H1 (cell line): Measurements from ENCODE around the gene TOR4A. TPM values are rescaled to one million over a fixed set of nuclear protein-coding genes. Genes with fewer than 3 reads are reported as not detected.
A peak's percentile ranks its signal among the peaks of the same experiment; 100 is the strongest.

Source experiments
- CTCF ChIA-PET: fragments of 300-600 bp; sonication (Branson Sonifier 250); formaldehyde crosslinking; loops from one replicate; lab custom pipeline; 2021; ENCODE audit not compliant: partially characterized antibody; lab: Charles Lee
- POLR2A ChIA-PET: fragments of 300-600 bp; sonication (Branson Sonifier 250); formaldehyde crosslinking; loops from one replicate; lab custom pipeline; 2021; ENCODE audit warnings: inconsistent platforms; ENCODE audit not compliant: partially characterized antibody; lab: Charles Lee
- DNase-seq, 2 experiments: peaks; one replicate each; pipeline versions ENCODE4 v3.0.0 to v3.0.0-alpha.2; 2010 to 2022; ENCODE audit warnings: low spot score in 2 of 2, low read depth in 1 of 2, mixed read lengths in 1 of 2
- FAIRE-seq: peaks from 2 replicates; lab custom pipeline; 2011; peaks lifted over from hg19 to GRCh38; lab: Jason Lieb, UNC
- H2AFZ ChIP-seq: 2 replicates; pipeline ENCODE4 v1.8.1; 2012; ENCODE audit warnings: low read length, inconsistent platforms
- H2AK5ac ChIP-seq: 2 replicates; pipeline ENCODE4 v1.6.1; 2013; ENCODE audit warnings: low read depth, low read length
- H2BK120ac ChIP-seq: replicated peaks from 2 replicates; pipeline ENCODE3; 2013; ENCODE audit warnings: low read depth, low read length, inconsistent platforms
- H2BK12ac ChIP-seq: 2 replicates; pipeline ENCODE4 v1.6.1; 2013; ENCODE audit warnings: low read depth, low read length
- H2BK15ac ChIP-seq: 2 replicates; pipeline ENCODE4 v1.6.1; 2013; ENCODE audit warnings: low read length
- H2BK20ac ChIP-seq: 2 replicates; pipeline ENCODE4 v1.6.1; 2013; ENCODE audit warnings: low read length
- H2BK5ac ChIP-seq: 2 replicates; pipeline ENCODE4 v1.6.1; 2013; ENCODE audit warnings: low read depth, low read length
- H3K14ac ChIP-seq: 2 replicates; pipeline ENCODE4 v1.6.1; 2013; ENCODE audit warnings: inconsistent platforms; ENCODE audit not compliant: insufficient read length
- H3K18ac ChIP-seq: 2 replicates; pipeline ENCODE4 v1.6.1; 2013; ENCODE audit warnings: low read length; ENCODE audit errors: extremely low read depth
- H3K23ac ChIP-seq: 2 replicates; pipeline ENCODE4 v1.6.1; 2013; ENCODE audit warnings: inconsistent platforms; ENCODE audit not compliant: insufficient read length
- H3K23me2 ChIP-seq: 2 replicates; pipeline ENCODE4 v1.6.1; 2013; ENCODE audit warnings: low read depth, low read length
- H3K27ac ChIP-seq: 2 replicates; pipeline ENCODE4 v1.6.1; 2011; ENCODE audit warnings: low read depth, low read length, inconsistent platforms
- H3K27me3 ChIP-seq, 4 experiments: replicated peaks in 1 of 4; 1 replicate in 1 of 4; 2 replicates in 3 of 4; pipeline versions ENCODE4 v1.6.1 to v1.8.1; 2011 to 2013; ENCODE audit warnings: low read length in 3 of 4, mild to moderate bottlenecking in 3 of 4, inconsistent platforms in 2 of 4, mixed read lengths in 2 of 4, moderate library complexity in 1 of 4; ENCODE audit not compliant: control insufficient read depth in 3 of 4, insufficient read depth in 3 of 4; ENCODE audit errors: extremely low read depth in 1 of 4
- H3K36me3 ChIP-seq, 4 experiments: 2 replicates each; pipeline versions ENCODE4 v1.6.1 to v1.8.1; 2011 to 2013; ENCODE audit warnings: mild to moderate bottlenecking in 4 of 4, low read length in 3 of 4, moderate library complexity in 2 of 4, control low read depth in 1 of 4, inconsistent platforms in 1 of 4; ENCODE audit not compliant: insufficient read depth in 4 of 4, control insufficient read depth in 2 of 4
- H3K4ac ChIP-seq: replicated peaks from 2 replicates; pipeline ENCODE3; 2013; ENCODE audit warnings: low read length, low read depth, mixed read lengths, inconsistent platforms; ENCODE audit not compliant: insufficient read length
- H3K4me1 ChIP-seq, 4 experiments: replicated peaks in 1 of 4; 1 replicate in 1 of 4; 2 replicates in 3 of 4; pipeline versions ENCODE4 v1.6.1 to v1.8.1; 2011 to 2013; ENCODE audit warnings: low read length in 3 of 4, inconsistent platforms in 2 of 4, mixed read lengths in 1 of 4; ENCODE audit not compliant: insufficient read depth in 4 of 4, control insufficient read depth in 3 of 4
- H3K4me2 ChIP-seq, 2 experiments: 2 replicates each; pipeline versions ENCODE4 v1.6.1 to v1.8.1; 2011 to 2013; ENCODE audit warnings: low read depth in 2 of 2, low read length in 2 of 2, control low read depth in 1 of 2, inconsistent platforms in 1 of 2, mild to moderate bottlenecking in 1 of 2; ENCODE audit not compliant: insufficient read depth in 1 of 2
- H3K4me3 ChIP-seq, 4 experiments: fragments of 200-600, 300-600 bp in 1 of 4; sonication (generic), shearing (Covaris generic), sonication (Bioruptor Twin) in 1 of 4; 2 replicates each; pipeline versions ENCODE4 v1.5.1 to v1.8.1; 2011 to 2016; ENCODE audit warnings: low read length in 4 of 4, low read depth in 3 of 4, control low read depth in 2 of 4, inconsistent platforms in 2 of 4, mild to moderate bottlenecking in 2 of 4, mixed read lengths in 1 of 4, moderate library complexity in 1 of 4; ENCODE audit not compliant: insufficient read depth in 2 of 4; ENCODE audit errors: extremely low read depth in 1 of 4
- H3K56ac ChIP-seq: replicated peaks from 2 replicates; pipeline ENCODE3; 2013; ENCODE audit warnings: low read depth, mild to moderate bottlenecking, mixed read lengths, low read length, inconsistent platforms; ENCODE audit not compliant: insufficient read length
- H3K79me1 ChIP-seq: 2 replicates; pipeline ENCODE4 v1.6.1; 2013; ENCODE audit warnings: low read depth, low read length, control low read depth
- H3K79me2 ChIP-seq, 2 experiments: 2 replicates each; pipeline versions ENCODE4 v1.6.1 to v1.8.1; 2012 to 2013; ENCODE audit warnings: low read length in 2 of 2, mild to moderate bottlenecking in 2 of 2, inconsistent platforms in 1 of 2; ENCODE audit not compliant: insufficient read depth in 2 of 2, control insufficient read depth in 1 of 2
- H3K9ac ChIP-seq, 4 experiments: replicated peaks in 1 of 4; 1 replicate in 1 of 4; 2 replicates in 3 of 4; pipeline versions ENCODE4 v1.6.1 to v1.8.1; 2011 to 2013; ENCODE audit warnings: low read depth in 3 of 4, low read length in 3 of 4, control low read depth in 2 of 4, mild to moderate bottlenecking in 2 of 4, moderate library complexity in 2 of 4, inconsistent platforms in 1 of 4; ENCODE audit errors: extremely low read depth in 1 of 4
- H3K9me3 ChIP-seq, 2 experiments: 2 replicates each; pipeline versions ENCODE4 v1.6.1 to v1.8.1; 2012 to 2013; ENCODE audit warnings: mild to moderate bottlenecking in 2 of 2, moderate library complexity in 2 of 2, control low read depth in 1 of 2, inconsistent platforms in 1 of 2, low read depth in 1 of 2, low read length in 1 of 2, mixed read lengths in 1 of 2; ENCODE audit not compliant: insufficient read depth in 2 of 2
- H4K20me1 ChIP-seq, 2 experiments: replicated peaks in 1 of 2; 2 replicates each; pipeline versions ENCODE3 to v1.8.1; 2011 to 2013; ENCODE audit warnings: inconsistent platforms in 2 of 2, low read length in 2 of 2, mild to moderate bottlenecking in 1 of 2; ENCODE audit not compliant: insufficient read depth in 2 of 2, control insufficient read depth in 1 of 2
- H4K5ac ChIP-seq: 2 replicates; pipeline ENCODE4 v1.6.1; 2013; ENCODE audit warnings: low read length, low read depth, mixed read lengths, inconsistent platforms; ENCODE audit not compliant: insufficient read length
- H4K8ac ChIP-seq: 2 replicates; pipeline ENCODE4 v1.8.0; 2013; ENCODE audit warnings: mild to moderate bottlenecking, moderate library complexity, low read length, inconsistent platforms; ENCODE audit not compliant: insufficient read depth; ENCODE audit errors: extremely low read depth
- H4K91ac ChIP-seq: replicated peaks from 2 replicates; pipeline ENCODE3; 2013; ENCODE audit warnings: low read length, mixed read lengths, inconsistent platforms; ENCODE audit not compliant: insufficient read length
- CHD1 ChIP-seq: IDR thresholded peaks from 2 replicates; pipeline ENCODE4 v1.6.1; 2012; ENCODE audit warnings: low read depth, low read length, improper control_type of control experiment
- CHD2 ChIP-seq: IDR thresholded peaks from 2 replicates; pipeline ENCODE4 v1.6.1; 2012; ENCODE audit warnings: low read length, improper control_type of control experiment
- WGBS, 2 experiments: shearing (Covaris generic) in 1 of 2; methylation state at CpG; one replicate each; pipeline versions ENCODE4 v1.1.6 to v1.1.7; 2013 to 2015; ENCODE audit warnings: low lambda C conversion rate in 2 of 2, mixed read lengths in 2 of 2, inconsistent platforms in 1 of 2, low coverage in 1 of 2, missing lambda C conversion rate in 1 of 2; ENCODE audit not compliant: insufficient replicate concordance in 2 of 2, insufficient coverage in 1 of 2, insufficient read length in 1 of 2; ENCODE audit errors: extremely low coverage in 1 of 2, missing lambda C conversion rate in 1 of 2; 5-methylcytosine and 5-hydroxymethylcytosine counted together
- polyA plus RNA-seq, 7 experiments: library from polyadenylated mRNA; depleted of rRNA in 3 of 7; stranded (reverse) in 5 of 7; unstranded in 2 of 7; fragments of >200 nt in 5 of 7; fragments of 200-250 nt in 2 of 7; gene quantifications; 1 replicate in 5 of 7; 2 replicates in 1 of 7; 4 replicates in 1 of 7; pipeline versions ENCODE4 v1.2.1 to v1.2.3, GENCODE V29; 2011 to 2013; ENCODE audit warnings: missing spikeins in 2 of 7, mixed read lengths in 2 of 7
- total RNA-seq: library from RNA; stranded (reverse); fragmentation: NEBNext Ultra II Directional; extraction: Animal tissue kit (Norgen Biotek cat#: 25700); gene quantifications from 2 replicates; pipeline ENCODE4 v1.2.1, GENCODE V29; 2021

The TOR4A gene
- total and polyA plus RNA-seq, 2 of the 8 experiments (the other 6 are each of a cell fraction or from before 2014, with no cell fraction given) = 8.4 to 9.3 TPM

DNA sequence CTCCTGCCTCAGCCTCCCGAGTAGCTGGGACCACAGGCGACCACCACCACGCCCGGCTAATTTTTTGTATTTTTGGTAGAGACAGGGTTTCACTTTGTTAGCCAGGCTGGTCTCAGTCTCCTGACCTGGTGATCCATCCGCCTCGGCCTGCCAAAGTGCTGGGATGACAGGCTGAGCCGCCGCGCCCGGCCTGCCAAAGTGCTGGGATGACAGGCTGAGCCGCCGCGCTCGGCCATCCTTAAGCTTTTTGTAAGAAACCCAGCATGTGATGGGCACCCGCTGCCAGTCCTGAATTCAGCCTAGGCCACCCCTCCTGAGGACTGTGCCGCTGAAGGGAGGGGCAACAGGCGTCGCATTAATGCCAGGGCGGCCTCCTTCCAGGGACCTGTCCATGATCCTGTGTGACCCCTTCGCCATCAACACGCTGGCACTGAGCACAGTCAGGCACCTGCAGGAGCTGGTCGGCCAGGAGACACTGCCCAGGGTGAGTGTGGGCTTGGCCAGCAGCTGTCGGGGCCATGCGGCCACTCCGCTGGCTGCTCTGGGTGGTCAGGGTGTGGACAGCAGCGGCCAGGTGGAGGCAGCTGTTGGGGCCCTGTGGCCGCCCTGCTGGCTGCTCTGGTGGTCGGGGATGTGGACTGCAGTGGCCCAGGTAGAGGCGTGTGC is 11.9 kb upstream of the TOR4A start:
- Histone ChIP-seq H2BK120ac (no peak overlapping the region), H3K4me3 (no peak overlapping the region), H3K4me2 (no peak overlapping the region), H3K79me1 (no peaks in the 10 kb centered on the region), H3K79me2 (no peaks in the 10 kb centered on the region), H2BK12ac (no peak overlapping the region), H4K5ac (no peak overlapping the region), H2AFZ (no peak overlapping the region), H2BK15ac (no peak overlapping the region), H4K91ac (no peak overlapping the region), H2BK5ac (no peak overlapping the region), H3K36me3 (peaks cover 6 to 37% (median 20%) of the 10 kb centered on the region in 4 experiments), H3K56ac (no peak overlapping the region), H3K27ac (no peak overlapping the region), H4K20me1 (peaks cover 0 to 10% of the 10 kb centered on the region in 2 experiments), H2BK20ac (0 out of 2 replicates have a peak overlapping the region, but pooled peaks have one; percentile 32), H4K8ac (peak overlapping the region; percentile 25; the same call in 1 of the 2 replicates), H3K27me3 (no peaks in the 10 kb centered on the region), H3K9ac (no peak overlapping the region), H3K14ac (no peak overlapping the region), H2AK5ac (no peak overlapping the region), H3K9me3 (no peaks in the 10 kb centered on the region), H3K23me2 (no peaks in the 10 kb centered on the region), H3K18ac (no peak overlapping the region), H3K23ac (no peak overlapping the region), H3K4ac (no peak overlapping the region), H3K4me1 (no peaks in the 10 kb centered on the region)
- ChIA-PET POLR2A (interaction anchor here (1.2 to 69.9 kb wide), 3 partner anchors 9 to 136 kb away, joined by 3 to 1462 read pairs (median 1462); partner anchors contain the start of genes CYSRT1, NDOR1, NELFB and RNF208), CTCF (interaction anchor here (1.7 to 2.6 kb wide), 4 partner anchors 8 to 29 kb away, joined by 4 to 11 read pairs (median 6); no protein-coding TSS in a partner anchor)
- TF ChIP-seq CHD2 = no peak
- TF ChIP-seq CHD1 = no peak
- 91% methylated on average over 25 of the region's 29 CpGs; no CpG with 5 or more reads in 1 of the 2 experiments for WGBS, 2 experiments
- FAIRE-seq = no peak
- DNase-seq = no peak
